IMR-90 (cell line): ENCODE results near the gene CATSPER3.

Experiments used
- BHLHE40 ChIP-seq: fragments of 150-350 bp; IDR thresholded peaks from 2 replicates; pipeline ENCODE4 v1.6.1; 2016; ENCODE audit warnings: mild to moderate bottlenecking, low read depth, low read length
- CEBPB ChIP-seq: IDR thresholded peaks from 2 replicates; pipeline ENCODE4 v1.6.1; 2012; ENCODE audit warnings: low read depth, low read length, improper control_type of control experiment
- CHD1 ChIP-seq: IDR thresholded peaks from 2 replicates; pipeline ENCODE4 v1.6.1; 2012; ENCODE audit warnings: low read depth, low read length, improper control_type of control experiment
- FOS ChIP-seq: fragments of 150-350 bp; IDR thresholded peaks from 2 replicates; pipeline ENCODE4 v1.6.1; 2016; ENCODE audit warnings: low read depth, low read length
- MAFK ChIP-seq: IDR thresholded peaks from 2 replicates; pipeline ENCODE4 v1.6.1; 2012; ENCODE audit warnings: low read depth, low read length, improper control_type of control experiment
- MXI1 ChIP-seq: IDR thresholded peaks from 2 replicates; pipeline ENCODE4 v1.6.1; 2012; ENCODE audit warnings: low read depth, mild to moderate bottlenecking, low read length, moderate library complexity, borderline replicate concordance
- NFE2L2 ChIP-seq: fragments of 150-350 bp; IDR thresholded peaks from 2 replicates; pipeline ENCODE4 v1.6.1; 2016; ENCODE audit warnings: low read depth, mild to moderate bottlenecking, low read length
- POLR2A ChIP-seq: IDR thresholded peaks from 2 replicates; pipeline ENCODE4 v1.6.1; 2012; ENCODE audit warnings: mild to moderate bottlenecking, low read depth, low read length
- RCOR1 ChIP-seq: IDR thresholded peaks from 2 replicates; pipeline ENCODE4 v1.6.1; 2012; ENCODE audit warnings: mild to moderate bottlenecking, low read length, improper control_type of control experiment; ENCODE audit not compliant: insufficient replicate concordance
- RFX5 ChIP-seq: IDR thresholded peaks from 2 replicates; pipeline ENCODE4 v1.8.0; 2012; ENCODE audit warnings: low read depth, mild to moderate bottlenecking, low read length, moderate library complexity
- SMC3 ChIP-seq: fragments of 150-350 bp; IDR thresholded peaks from 2 replicates; pipeline ENCODE4 v1.6.1; 2016; ENCODE audit warnings: low read depth, mild to moderate bottlenecking, antibody characterized with exemption, low read length, moderate library complexity
- TF ChIP-seq, protein P1 (sequence below): conservative IDR thresholded peaks from 2 replicates; pipeline ENCODE4 v1.5.1; 2012; ENCODE audit warnings: mild to moderate bottlenecking, low read depth, low read length, improper control_type of control experiment
- TF ChIP-seq, protein P2 (sequence below): fragments of 150-350 bp; IDR thresholded peaks from 2 replicates; pipeline ENCODE4 v1.6.1; 2017; ENCODE audit warnings: mild to moderate bottlenecking, antibody characterized with exemption, low read length, low read depth
- TF ChIP-seq, protein P3 (sequence below): fragments of 150-350 bp; IDR thresholded peaks from 2 replicates; pipeline ENCODE4 v1.6.1; 2016; ENCODE audit warnings: low read depth, mild to moderate bottlenecking, low read length, moderate library complexity, borderline replicate concordance

DNA sequence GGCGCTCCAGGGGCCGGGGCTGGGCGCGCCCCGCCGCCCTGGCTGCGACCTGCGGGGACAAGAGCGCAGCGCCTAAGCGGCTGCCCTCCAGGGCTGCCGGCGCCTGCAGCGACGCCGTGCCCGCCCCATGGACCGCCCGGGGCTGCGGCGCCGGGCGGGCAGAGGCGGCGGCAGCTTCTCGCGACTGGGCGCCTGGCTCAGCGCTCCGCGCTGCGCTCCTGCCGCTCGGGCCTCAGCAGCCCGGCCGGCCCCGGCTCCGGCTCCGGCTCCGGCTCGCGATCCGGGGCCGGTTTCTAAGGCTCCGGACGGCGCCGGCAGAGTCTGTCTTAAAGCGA, 66.2 kb downstream of the CATSPER3 start, which contains the start of gene PITX1:
- TF ChIP-seq, protein P1, sequence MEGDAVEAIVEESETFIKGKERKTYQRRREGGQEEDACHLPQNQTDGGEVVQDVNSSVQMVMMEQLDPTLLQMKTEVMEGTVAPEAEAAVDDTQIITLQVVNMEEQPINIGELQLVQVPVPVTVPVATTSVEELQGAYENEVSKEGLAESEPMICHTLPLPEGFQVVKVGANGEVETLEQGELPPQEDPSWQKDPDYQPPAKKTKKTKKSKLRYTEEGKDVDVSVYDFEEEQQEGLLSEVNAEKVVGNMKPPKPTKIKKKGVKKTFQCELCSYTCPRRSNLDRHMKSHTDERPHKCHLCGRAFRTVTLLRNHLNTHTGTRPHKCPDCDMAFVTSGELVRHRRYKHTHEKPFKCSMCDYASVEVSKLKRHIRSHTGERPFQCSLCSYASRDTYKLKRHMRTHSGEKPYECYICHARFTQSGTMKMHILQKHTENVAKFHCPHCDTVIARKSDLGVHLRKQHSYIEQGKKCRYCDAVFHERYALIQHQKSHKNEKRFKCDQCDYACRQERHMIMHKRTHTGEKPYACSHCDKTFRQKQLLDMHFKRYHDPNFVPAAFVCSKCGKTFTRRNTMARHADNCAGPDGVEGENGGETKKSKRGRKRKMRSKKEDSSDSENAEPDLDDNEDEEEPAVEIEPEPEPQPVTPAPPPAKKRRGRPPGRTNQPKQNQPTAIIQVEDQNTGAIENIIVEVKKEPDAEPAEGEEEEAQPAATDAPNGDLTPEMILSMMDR: no peak
- no peak for TF ChIP-seq POLR2A
- no peak for TF ChIP-seq RCOR1
- no peak for TF ChIP-seq CEBPB
- TF ChIP-seq SMC3: no peak
- TF ChIP-seq RFX5: no peak
- TF ChIP-seq, protein P2, sequence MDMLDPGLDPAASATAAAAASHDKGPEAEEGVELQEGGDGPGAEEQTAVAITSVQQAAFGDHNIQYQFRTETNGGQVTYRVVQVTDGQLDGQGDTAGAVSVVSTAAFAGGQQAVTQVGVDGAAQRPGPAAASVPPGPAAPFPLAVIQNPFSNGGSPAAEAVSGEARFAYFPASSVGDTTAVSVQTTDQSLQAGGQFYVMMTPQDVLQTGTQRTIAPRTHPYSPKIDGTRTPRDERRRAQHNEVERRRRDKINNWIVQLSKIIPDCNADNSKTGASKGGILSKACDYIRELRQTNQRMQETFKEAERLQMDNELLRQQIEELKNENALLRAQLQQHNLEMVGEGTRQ: no peak
- no peak for TF ChIP-seq FOS
- no peak for TF ChIP-seq MAFK
- TF ChIP-seq, protein P3, sequence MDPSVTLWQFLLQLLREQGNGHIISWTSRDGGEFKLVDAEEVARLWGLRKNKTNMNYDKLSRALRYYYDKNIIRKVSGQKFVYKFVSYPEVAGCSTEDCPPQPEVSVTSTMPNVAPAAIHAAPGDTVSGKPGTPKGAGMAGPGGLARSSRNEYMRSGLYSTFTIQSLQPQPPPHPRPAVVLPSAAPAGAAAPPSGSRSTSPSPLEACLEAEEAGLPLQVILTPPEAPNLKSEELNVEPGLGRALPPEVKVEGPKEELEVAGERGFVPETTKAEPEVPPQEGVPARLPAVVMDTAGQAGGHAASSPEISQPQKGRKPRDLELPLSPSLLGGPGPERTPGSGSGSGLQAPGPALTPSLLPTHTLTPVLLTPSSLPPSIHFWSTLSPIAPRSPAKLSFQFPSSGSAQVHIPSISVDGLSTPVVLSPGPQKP: no peak
- no peak for TF ChIP-seq CHD1
- TF ChIP-seq MXI1: no peak
- no peak for TF ChIP-seq NFE2L2
- no peak for TF ChIP-seq BHLHE40
